Dendritic cell treated with granulocyte-macrophage colony-stimulating factor and Interleukin-4, amounts not matched to agents 40 ng/mL and 50 ng/mL, for 4 days (primary cell): ENCODE data around the gene NUCB2.
"Not testable (repeated sequence)": the region's sequence is repeated elsewhere in the genome, so short reads cannot be mapped to it uniquely, and the experiment has no call there.

Experiments used
- H3K27ac Mint-ChIP-seq: one replicate; pipeline ENCODE4 v1.8.0; 2022; ENCODE audit warnings: mild to moderate bottlenecking, mixed read lengths
- H3K27me3 Mint-ChIP-seq: one replicate; pipeline ENCODE4 v1.8.0; 2022; ENCODE audit warnings: mild to moderate bottlenecking, mixed read lengths
- H3K36me3 Mint-ChIP-seq: one replicate; pipeline ENCODE4 v1.8.0; 2022; ENCODE audit warnings: low read depth, mixed read lengths
- H3K4me1 Mint-ChIP-seq: one replicate; pipeline ENCODE4 v1.8.0; 2022; ENCODE audit warnings: low read depth, mixed read lengths
- H3K4me3 Mint-ChIP-seq: one replicate; pipeline ENCODE4 v1.8.0; 2022; ENCODE audit warnings: mild to moderate bottlenecking, moderate library complexity, mixed read lengths
- H3K9me3 Mint-ChIP-seq: one replicate; pipeline ENCODE4 v1.8.0; 2022; ENCODE audit warnings: mixed read lengths
- intact Hi-C: fragments of 100-400 bp; cut with micrococcal nuclease; formaldehyde crosslinking; loops from one replicate; pipeline ENCODE4 v1.15.0; 2022

Gene NUCB2

DNA sequence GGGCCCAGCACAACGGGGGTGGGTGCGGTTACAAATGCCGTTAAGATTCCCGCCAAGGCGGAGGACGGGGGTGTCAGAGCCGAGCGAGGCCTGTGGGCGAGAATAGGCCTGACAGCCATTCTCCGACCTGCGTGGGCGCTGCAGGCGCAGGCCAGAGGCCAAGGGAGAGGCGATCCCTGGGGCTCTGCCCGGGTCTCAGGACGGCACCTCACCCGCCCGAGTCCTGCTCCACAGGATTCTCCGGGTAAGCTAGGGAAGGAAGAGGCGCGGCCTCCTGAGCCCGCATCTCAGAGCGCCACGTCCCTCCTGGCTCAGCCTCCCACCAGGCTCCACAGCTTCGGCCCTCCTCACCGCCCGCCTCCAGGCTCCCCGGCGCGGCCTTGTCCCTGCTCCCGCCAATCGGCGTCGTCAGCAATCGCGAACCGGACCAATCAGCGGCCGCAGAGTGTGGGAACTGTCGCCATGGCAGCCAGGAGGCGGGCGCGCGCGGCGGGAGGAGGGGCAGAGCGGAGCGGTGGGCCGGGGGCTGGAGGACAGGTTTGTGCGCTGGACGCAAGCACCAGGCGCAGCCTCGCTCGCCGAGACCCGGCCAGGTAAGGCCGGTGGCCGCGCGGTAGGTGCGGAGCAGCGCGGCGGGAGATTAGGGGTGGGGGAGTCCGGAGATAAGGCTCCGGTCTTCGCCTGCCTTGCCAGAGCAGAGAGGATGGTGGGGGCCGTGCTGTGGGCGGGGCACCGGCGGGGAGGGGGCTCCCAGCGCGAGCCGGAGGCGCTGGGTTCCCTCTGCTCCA lies at the start of gene NUCB2:
Gene NUCB2 (plus strand): TSS at position 504 of the 788 bp plus-strand sequence. CDS start 18,585 bp downstream, outside the sequence.
- no peaks in the 10 kb centered on the region for H3K9me3 Mint-ChIP-seq
- intact Hi-C loops, result loop anchor here (5.0 kb wide), 2 partner anchors 76 to 199 kb away; partner anchors contain the start of genes NCR3LG1 and RPS13
- H3K36me3 Mint-ChIP-seq, result peaks cover 8% of the 10 kb centered on the region
- peaks cover 3% of the 10 kb centered on the region for H3K27me3 Mint-ChIP-seq
- H3K27ac Mint-ChIP-seq, result peak within 1 kb of the TSS; percentile 95
- peak within 1 kb of the TSS; percentile 95 for H3K4me3 Mint-ChIP-seq
- H3K4me1 Mint-ChIP-seq, result peaks cover 37% of the 10 kb centered on the region

DNA sequence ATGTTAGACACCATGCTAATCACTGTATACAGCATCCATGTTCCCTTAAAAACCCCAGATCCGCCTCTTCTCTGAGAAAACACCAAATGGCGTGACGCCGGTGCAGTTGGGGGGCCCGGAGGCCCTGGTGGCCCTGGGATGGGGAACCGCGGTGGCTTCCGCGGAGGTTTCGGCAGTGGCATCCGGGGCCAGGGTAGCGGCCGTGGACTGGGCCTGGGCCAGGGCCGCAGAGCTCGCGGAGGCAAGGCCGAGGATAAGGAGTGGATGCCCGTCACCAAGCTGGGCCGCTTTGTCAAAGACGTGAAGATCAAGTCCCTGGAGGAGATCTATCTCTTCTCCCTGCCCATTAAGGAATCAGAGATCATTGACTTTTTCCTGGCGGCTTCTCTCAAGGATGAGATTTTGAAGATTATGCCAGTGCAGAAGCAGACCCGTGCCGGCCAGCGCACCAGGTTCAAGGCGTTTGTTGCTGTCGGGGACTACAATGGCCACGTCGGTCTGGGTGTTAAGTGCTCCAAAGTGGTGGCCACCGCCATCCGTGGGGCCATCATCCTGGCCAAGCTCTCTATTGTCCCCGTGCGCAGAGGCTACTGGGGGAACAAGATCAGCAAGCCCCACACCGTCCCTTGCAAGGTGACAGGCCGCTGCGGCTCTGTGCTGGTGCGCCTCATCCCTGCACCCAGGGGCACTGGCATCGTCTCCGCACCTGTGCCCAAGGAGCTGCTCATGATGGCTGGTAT lies 48.2 kb upstream of the NUCB2 start:
- peaks cover 14% of the 10 kb centered on the region for H3K4me1 Mint-ChIP-seq
- H3K4me3 Mint-ChIP-seq, H3K27me3 Mint-ChIP-seq, H3K27ac Mint-ChIP-seq, H3K36me3 Mint-ChIP-seq, intact Hi-C loops, H3K9me3 Mint-ChIP-seq: not testable (repeated sequence)

GRCh38 chr11:17229481-17230152 lies 46.9 kb upstream of the NUCB2 start:
- peaks cover 14% of the 10 kb centered on the region for H3K4me1 Mint-ChIP-seq
- H3K27ac Mint-ChIP-seq, result no peak overlapping the region
- H3K9me3 Mint-ChIP-seq, result no peaks in the 10 kb centered on the region
- H3K36me3 Mint-ChIP-seq, result no peaks in the 10 kb centered on the region
- H3K4me3 Mint-ChIP-seq, result no peak overlapping the region
- peaks cover 12% of the 10 kb centered on the region for H3K27me3 Mint-ChIP-seq
- intact Hi-C loops, result loop anchor here (1.0 to 2.0 kb wide), 2 partner anchors 121 to 275 kb away; partner anchors contain the start of gene NCR3LG1

DNA sequence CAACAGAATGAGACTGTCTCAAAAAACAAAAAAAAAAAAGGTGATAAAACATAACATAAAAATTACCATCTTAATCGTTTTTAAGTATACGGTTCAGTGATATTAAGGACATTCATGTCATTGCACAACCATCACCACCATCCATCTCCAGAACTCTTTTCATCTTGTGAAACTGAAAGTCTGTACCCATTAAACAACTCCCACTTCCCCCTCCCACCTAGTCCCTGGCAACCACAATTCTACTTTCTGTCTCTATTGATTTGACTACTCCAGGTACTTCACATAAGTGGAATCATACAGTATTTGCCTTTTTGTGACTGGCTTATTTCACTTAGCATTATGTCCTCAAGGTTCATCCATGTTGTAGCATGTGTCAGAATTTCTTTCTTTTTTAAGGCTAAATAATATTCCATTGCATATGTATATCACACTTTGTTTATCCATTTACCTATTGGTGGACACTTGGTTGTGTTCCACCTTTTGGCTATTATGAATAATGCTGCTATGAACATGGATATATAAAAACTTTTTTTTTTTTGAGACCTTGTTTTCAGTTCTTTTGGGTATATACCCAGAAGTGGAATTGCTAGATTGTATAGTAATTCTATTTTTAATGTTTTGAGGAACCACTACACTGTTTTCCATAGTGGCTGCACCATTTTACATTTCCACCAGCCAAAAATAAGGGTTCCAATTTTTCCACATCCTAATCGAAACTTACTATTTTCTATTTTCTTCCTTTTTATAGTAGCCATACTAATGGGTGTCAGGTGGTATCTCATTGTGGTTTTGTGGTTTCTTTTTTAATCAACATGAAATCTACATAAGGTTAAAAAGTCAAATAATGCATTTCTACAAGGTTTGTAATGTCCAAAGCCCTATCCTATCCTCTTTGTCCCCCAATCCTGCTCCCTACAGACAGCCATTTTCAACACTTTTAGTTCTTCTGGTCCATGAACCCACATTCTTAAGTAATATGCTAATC lies 45.4 kb upstream of the NUCB2 start:
- no peaks in the 10 kb centered on the region for H3K36me3 Mint-ChIP-seq
- no peak overlapping the region for H3K27ac Mint-ChIP-seq
- peaks cover 14% of the 10 kb centered on the region for H3K4me1 Mint-ChIP-seq
- H3K27me3 Mint-ChIP-seq, result peaks cover 10% of the 10 kb centered on the region
- H3K9me3 Mint-ChIP-seq, result no peaks in the 10 kb centered on the region
- intact Hi-C loops, result loop anchor here (1.0 to 2.0 kb wide), 2 partner anchors 120 to 273 kb away; partner anchors contain the start of gene NCR3LG1
- no peak overlapping the region for H3K4me3 Mint-ChIP-seq

DNA sequence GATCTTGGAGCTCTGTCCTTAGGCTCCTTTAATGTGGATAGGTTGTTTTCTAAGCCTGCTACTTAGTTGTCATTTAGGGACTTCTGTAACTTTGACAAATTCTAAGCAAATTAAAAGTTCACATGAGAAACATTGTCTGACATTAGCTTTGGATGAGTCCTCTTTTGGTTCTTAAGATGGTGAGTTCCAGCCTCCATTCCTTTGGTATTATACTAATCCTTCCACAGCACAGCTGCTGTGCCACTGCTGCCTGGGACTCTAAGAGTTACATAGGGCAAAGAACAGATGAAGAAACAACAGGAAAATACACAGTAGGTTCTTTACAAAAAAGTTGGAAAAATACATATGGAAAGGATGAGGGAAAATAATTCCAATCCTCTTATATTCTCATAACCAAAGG lies 43.4 kb upstream of the NUCB2 start:
- H3K27me3 Mint-ChIP-seq, result peaks cover 19% of the 10 kb centered on the region
- no peak overlapping the region for H3K27ac Mint-ChIP-seq
- H3K4me3 Mint-ChIP-seq, result no peak overlapping the region
- peaks cover 14% of the 10 kb centered on the region for H3K4me1 Mint-ChIP-seq
- intact Hi-C loops, result no loop called here
- no peaks in the 10 kb centered on the region for H3K36me3 Mint-ChIP-seq
- H3K9me3 Mint-ChIP-seq, result no peaks in the 10 kb centered on the region

DNA sequence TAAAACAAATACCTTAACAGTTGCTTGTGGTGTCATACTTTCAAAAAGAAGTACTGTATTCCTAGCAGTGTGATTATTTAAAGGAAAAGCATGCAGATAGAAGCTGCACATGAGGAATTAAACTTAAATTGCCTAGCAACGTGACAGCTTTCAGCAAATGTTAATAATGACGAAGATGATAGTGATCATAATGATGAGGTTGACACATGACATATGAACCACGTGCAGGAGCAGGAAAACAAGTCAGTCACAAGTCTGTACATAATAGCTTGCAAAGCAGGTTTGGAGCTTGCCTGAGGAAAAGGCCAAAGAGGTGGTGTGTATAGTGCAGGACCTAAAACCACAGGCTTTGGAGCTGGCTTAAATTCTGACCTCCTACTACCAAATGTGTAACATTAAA lies 38.2 kb upstream of the NUCB2 start:
- Mint-ChIP-seq H3K4me1 (no peaks in the 10 kb centered on the region), H3K27me3 (peaks cover 51% of the 10 kb centered on the region), H3K36me3 (no peaks in the 10 kb centered on the region), H3K9me3 (no peaks in the 10 kb centered on the region), H3K4me3 (no peak overlapping the region), H3K27ac (no peak overlapping the region)
- intact Hi-C loops, result no loop called here

DNA sequence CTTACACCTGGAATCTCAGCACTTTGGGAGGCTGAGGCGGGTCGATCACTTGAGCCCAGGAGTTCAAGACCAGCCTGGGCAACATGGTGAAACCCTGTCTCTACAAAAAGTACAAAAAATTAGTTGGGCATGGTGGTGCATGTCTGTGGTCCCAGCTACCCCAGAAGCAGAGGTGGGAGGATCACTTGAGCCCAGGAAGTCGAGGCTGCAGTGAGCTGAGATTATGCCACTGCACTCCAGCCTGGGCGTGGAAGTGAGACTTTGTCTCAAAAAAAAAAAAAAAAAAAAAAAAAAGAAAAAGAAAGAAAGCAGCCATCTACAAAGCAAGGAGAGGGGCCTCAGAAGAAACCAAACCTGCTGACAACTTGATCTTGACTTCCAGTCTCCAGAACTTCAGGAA lies 36.6 kb upstream of the NUCB2 start:
- intact Hi-C loops, H3K4me3 Mint-ChIP-seq: not testable (repeated sequence)
- H3K27me3 Mint-ChIP-seq, result peaks cover 51% of the 10 kb centered on the region

GRCh38 chr11:17240780-17241179 lies 35.8 kb upstream of the NUCB2 start:
- Mint-ChIP-seq H3K27ac (no peak overlapping the region), H3K36me3 (no peaks in the 10 kb centered on the region), H3K9me3 (no peaks in the 10 kb centered on the region), H3K4me1 (peaks cover 5% of the 10 kb centered on the region), H3K27me3 (peaks cover 59% of the 10 kb centered on the region), H3K4me3 (no peak overlapping the region)
- intact Hi-C loops, result no loop called here

More for the DNA sequence above, 36.6 kb upstream of the NUCB2 start:
- not testable (repeated sequence) for H3K9me3 Mint-ChIP-seq, H3K36me3 Mint-ChIP-seq, H3K27ac Mint-ChIP-seq, H3K4me1 Mint-ChIP-seq

DNA sequence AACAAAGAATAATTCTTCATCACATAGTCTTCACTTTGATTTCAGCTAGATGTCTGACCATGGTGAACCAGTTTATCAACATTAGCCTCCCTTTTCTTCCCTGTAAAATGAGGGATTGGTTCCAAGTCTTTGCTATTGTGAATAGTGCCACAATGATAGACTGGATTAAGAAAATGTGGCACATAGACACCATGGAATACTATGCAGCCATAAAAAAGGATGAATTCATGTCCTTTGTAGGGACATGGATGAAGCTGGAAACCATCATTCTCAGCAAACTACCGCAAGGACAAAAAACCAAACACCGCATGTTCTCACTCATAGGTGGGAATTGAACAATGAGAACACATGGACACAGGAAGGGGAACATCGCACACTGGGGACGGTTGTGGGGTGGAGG lies 33.6 kb upstream of the NUCB2 start:
- H3K4me1 Mint-ChIP-seq, H3K36me3 Mint-ChIP-seq, intact Hi-C loops, H3K9me3 Mint-ChIP-seq, H3K27ac Mint-ChIP-seq, H3K4me3 Mint-ChIP-seq: not testable (repeated sequence)
- H3K27me3 Mint-ChIP-seq, result peaks cover 60% of the 10 kb centered on the region

- peaks cover 5% of the 10 kb centered on the region for H3K4me1 Mint-ChIP-seq
- H3K36me3 Mint-ChIP-seq, result no peaks in the 10 kb centered on the region
- peaks cover 55% of the 10 kb centered on the region for H3K27me3 Mint-ChIP-seq
- H3K9me3 Mint-ChIP-seq, result no peaks in the 10 kb centered on the region
- H3K27ac Mint-ChIP-seq, result no peak overlapping the region
- no peak overlapping the region for H3K4me3 Mint-ChIP-seq
- intact Hi-C loops, result no loop called here
Measured at GRCh38 chr11:17244046-17244445, 32.5 kb upstream of the NUCB2 start.

GRCh38 chr11:17250561-17251350 lies 25.8 kb upstream of the NUCB2 start:
- intact Hi-C loops, result no loop called here
- no peak overlapping the region for H3K4me3 Mint-ChIP-seq
- no peaks in the 10 kb centered on the region for H3K36me3 Mint-ChIP-seq
- H3K27me3 Mint-ChIP-seq, result peaks cover 31% of the 10 kb centered on the region
- H3K4me1 Mint-ChIP-seq, result no peaks in the 10 kb centered on the region
- no peaks in the 10 kb centered on the region for H3K9me3 Mint-ChIP-seq
- H3K27ac Mint-ChIP-seq, result no peak overlapping the region

DNA sequence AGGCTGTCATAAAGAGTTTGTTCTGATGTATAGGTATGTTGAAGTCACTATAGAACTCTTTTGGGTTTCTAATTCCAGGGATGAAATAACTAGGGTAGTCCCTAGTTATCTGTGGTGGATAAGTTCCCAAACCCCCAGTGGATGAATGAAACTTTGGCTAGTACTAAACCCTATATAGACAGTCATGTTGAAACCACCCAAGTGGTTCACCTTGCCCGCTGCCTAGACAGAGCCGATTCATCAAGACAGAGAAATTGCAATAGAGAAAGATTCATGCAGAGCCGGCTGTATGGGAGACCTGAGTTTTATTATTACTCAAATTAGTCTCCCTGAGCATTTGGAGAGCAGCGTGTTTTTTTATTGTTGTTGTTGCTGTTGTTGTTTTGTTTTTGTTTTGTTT lies 23.8 kb upstream of the NUCB2 start:
- Mint-ChIP-seq H3K27ac (no peak overlapping the region), H3K27me3 (peaks cover 25% of the 10 kb centered on the region), H3K36me3 (no peaks in the 10 kb centered on the region), H3K4me1 (no peaks in the 10 kb centered on the region), H3K9me3 (no peaks in the 10 kb centered on the region), H3K4me3 (no peak overlapping the region)
- intact Hi-C loops, result no loop called here
